ENCODE data around the gene ARMH4.

DNA sequence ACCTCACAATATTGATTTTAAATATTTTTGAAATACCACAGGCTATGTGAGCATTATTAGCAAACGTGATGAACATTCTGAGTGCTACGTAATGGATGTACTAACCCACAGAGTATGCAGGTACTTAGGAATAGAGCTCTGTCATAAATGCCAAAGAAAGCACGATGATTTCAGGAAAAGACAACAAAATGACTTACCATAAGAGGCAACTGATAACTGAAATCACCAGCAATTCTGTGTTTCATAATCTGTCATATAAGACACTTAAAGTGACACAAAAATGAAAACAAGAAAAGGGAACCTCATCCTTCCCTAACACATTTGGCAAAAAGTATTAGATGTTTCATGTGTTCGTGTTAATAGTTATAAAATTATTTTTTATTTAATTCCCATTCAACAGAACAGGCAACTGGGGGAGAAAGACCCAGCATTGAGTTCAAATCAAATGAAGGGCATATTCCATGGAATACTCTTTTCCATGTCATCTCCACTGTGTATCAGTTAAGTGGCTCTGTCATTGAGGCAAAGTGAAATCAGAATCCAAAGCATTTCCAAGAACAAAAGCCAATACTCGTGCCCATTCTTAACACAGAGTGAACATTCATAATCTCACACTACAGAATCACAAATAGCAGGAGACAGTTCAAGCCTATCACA, 30.4 kb downstream of the ARMH4 start:
- TF ChIP-seq CTCF (IDR thresholded peaks at IDR 0.05) (no peak), POLR2A (IDR thresholded peaks at IDR 0.05) (no peak)
